ENCODE results near the gene CMPK1.

Gene CMPK1

DNA sequence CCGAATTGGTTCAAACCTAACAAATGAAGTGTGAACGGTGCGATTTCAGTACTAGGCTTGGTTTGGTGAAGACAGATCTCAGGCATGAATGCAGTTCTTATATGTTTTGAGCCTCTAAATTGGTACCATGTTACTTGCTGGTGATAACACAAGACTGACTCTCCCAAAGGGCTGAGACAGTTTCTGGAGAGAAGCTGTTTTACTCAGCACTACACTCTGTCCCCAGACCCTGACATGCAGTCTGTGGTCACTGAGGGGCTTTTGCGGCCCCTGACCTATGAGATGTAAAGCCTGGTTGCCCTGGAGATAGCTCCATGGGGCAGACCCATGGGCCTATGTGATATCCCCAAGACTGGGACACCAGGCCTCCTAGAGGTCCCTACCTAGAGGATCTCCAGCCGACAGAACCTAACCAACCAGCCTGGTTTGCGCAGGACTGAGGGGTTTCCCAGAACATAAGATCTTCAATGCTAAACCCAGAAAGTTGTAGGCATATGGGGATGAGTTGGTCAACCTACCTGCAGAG lies 63.1 kb downstream of the CMPK1 start:
- no peak for DNase-seq

DNA sequence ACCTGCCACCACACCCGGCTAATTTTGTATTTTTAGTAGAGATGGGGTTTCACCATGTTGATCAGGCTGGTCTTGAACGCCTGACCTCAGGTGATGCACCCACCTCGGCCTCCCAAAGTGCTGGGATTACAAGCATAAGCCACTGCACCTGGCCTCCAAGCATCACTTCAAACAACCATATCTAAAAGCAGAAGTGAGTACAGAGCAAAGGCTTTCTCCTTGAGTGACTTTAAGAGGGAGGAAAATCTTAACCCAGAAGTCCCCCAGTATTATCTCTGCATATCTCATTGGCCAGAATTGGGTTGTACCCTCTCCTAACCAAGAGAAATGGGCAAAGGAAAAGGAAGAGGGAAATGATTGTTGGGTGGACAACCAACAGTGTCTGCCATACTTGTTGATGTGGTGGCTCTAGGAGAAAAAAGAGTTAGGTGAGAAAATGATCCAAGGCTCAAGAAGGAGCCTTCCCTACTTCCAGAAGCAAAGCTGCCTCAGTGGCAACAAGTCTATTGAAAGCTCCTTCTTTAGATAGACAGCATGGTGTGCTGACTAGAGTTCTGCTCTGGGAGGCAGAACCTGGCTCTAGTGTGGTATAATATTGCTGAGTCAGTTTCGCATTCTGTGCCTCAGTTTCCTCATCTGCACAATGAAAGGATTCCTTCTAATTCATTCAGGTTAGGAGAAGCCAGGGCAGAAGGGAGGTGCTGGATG lies 65.7 kb downstream of the CMPK1 start:
- DNase-seq: no peak

DNA sequence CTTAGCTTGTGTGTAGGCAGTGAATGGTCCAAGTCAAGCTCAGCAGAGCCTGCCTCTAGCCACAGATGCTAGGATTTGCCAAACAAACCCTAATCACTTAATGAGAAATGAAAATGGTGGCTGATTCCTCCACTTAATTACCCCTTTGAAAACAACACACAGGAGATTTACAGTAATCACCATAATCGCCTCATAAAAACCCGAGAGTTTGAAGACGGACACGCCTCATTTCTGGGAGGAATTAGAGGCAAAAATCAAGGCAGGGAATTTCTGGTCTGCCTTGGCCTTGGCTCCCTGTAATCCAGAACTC lies 66.2 kb downstream of the CMPK1 start:
- DNase-seq: no peak

DNA sequence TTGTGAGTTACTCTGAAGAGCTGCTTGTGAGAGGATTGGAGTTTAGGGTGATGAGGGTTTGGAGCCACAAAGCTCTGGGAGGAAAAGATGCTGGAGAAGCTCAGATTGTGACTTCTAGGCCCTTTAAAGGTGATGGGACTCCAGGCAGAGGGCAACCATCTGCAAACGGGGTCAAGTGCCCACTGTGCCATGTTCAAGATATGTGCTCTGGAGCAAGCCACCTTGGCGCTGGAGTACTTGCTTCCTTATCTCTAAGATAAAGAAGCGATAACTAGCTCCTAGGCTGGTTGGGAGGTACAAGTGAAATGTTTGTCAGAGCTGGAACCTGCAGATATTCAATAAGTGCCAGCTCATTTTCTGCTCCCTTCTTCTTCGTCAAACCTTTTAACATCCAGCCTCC lies 68.2 kb downstream of the CMPK1 start:
- DNase-seq: no peak

DNA sequence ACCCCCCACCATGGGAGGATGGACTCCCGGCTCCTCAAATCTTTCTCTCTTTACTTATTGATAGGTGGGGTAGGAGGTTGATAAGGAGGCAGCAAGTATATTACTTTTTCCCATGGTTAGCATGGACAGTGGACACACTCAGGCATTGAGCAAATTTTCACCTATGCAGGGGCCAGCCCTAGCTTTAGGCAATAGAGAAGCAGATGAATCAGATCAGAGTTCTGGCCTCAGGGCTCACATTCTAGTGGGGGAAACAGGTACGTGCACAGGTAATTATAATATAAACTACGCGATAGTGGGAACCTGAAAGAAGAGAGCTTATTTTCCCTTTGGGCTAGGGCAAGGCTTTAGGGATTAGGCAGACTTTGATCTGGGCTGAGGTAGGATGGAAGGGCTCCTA lies 69.0 kb downstream of the CMPK1 start:
- DNase-seq: no peak

DNA sequence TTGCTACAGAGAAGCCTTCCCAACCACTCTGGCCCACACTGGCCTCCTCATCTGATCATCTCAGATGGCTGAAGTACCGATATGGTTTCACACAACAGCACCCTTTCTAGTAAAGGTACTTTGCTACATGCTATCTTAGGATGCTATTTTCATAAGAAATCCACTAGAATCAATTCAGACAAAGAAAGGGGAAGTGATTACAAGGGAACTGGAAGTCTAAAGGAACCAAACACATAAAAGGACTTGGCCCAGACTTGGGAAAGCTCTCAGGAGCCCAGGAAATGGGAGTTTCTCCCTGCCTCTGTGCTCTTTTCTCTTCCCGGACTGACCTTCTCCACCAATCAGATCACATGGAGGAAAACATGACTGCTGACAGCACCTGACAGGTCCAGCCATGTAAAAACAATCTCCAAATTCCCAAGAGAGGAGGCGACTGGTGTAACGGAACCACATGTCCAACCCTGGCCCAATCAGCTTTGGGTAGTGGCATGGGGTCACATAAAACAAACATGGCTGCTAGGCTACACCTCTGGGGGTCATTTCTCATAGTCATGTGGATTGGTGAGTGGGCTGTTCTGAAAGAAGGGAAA lies 69.8 kb downstream of the CMPK1 start:
- DNase-seq: no peak

DNA sequence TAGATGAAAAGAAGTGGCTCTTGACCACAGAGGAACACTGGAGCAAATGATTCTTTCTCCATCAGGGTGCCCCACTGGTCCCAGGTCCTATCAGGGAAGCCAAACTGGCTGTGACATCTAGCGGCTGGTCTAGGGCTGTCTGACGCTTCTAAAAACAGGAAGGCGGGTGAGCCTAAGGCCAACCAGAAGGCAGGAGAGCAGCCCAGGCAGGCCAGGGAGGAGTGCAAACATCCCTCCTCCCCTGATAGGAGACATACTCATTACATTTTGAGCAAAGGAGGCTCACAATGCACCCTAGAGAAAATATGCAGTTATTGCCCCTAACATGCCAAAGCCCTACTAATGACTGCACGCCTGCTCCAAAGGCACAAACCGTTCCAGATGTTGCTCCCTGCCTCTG lies 72.1 kb downstream of the CMPK1 start:
- no peak for DNase-seq

DNA sequence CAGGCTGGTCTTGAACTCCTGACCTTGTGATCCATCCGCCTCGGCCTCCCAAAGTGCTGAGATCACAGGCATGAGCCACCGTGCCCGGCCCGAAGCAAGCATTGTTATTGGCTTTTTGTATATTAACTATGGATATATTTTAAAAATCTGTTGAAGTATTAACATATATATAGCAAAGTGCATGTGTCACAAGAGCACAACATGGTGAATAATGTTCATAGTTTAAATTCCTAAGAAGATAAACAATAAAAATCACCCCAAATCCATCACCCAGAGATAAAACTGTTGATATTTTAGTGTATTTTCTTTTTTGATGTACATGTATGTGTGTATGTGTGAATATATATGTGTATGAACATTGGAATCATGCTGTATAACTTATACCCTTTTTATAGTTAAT lies 73.4 kb downstream of the CMPK1 start:
- no peak for DNase-seq

DNA sequence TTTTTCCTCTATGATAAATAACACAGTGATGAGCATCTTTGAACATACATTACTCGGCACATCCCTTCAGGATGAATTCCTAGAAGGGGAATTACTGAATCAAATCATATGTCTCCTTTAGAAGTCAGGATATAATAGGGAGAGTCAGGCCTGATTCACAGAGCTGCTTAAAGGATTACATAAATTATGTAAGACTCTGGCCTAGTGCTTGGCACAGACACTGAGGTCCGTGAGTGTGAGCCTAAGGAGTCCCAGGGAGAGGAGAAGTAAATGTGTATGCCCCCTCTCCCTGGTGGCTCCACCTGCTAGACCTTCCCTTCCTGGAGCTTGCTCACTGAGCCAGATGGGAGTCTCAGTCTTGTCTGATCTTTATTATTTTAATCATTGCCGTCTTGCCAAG lies 73.9 kb downstream of the CMPK1 start:
- no peak for DNase-seq

DNA sequence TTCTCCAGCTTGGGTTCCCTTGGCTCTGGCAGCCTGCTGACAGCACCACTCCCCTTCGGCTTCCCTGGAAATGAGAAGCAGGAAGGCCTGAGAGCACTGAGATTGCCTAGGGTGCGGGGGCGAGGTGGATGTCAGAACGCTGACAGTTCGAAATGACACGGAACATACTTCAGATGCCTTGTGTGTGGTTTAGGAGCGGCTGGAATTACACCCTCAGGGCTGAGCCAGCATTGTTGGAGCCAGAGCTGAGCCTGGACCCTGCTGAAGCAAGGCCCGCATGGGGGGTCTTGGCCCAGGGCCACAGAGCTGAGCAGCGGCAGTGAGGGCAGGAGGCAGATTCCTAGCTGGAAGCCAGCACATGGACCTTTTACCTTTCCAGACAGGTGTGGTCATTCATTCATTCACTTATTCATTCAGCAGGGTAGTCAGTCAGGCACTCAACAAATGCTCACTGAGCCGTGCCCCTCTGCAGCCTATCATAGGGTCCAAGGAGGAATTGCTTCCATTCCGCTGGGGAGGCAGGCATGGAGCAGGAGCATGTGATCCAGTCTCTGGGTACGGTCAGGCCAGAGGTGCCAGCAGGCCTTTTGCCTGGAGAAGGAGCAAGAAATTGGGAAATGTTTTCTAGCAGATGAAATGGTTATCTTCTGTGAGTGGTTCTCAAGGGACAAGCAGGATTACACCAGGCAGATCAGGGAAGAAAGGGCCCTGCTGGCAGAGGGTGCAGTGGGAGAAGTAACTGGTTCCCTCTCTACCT lies 75.9 kb downstream of the CMPK1 start:
- no peak for DNase-seq

DNA sequence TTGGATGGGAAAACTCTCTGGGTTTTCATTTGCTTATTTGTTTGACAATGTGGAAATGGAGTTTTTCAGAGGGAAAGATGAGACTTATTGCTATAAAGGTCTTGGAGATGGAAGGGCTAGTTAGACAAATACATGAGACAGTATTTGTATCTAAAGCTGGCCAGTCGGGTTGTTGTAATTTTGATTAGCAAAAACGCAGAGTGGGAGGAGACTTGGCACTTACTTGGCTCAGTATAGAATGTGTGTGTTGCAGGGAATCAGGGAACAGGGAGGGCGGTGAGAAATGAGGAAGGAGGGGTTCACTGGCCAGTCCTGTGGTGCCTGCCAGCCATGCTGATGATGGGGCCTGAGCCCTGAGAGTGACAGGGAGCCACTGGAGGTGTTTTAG lies 76.5 kb downstream of the CMPK1 start:
- no peak for DNase-seq

DNA sequence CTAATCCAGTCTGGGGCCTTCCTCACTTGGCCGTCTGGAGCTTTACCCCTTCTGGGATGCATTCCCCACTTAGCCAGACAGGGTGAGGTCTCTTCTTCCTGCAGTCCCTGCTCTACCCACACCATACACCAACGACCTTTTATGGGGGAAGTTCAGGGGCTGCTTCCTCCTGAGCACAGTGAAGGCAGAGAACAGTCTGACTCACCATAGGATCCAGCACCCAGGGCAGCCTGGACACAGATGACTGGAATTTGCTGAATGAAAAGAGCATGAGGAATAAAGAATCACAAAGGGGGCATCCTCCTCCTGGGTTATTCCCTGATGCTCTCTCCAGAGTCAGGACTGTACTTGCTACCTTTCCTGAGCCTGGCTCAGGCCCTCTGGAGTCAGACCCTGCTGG lies 77.8 kb downstream of the CMPK1 start:
- DNase-seq: no peak

DNA sequence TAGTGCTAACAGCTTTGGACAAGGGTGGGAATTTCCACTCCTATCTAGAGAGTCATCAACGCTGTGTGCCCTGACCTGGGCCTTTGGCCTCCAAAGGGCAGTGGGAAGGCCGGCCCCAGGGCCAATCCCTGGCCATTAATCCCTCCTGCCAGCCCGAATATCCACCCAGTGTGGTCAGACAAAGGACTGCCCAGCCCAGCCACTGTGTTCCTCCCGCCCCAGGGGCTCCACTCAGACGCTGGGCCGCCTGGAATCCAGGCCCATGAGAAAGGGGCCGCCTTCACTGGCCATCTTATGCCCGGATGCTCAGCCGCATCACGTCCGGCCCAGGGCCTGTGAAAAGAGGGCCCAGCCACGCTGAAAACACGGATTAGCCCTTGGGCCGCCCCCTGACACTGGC lies 78.8 kb downstream of the CMPK1 start:
- DNase-seq: no peak

DNA sequence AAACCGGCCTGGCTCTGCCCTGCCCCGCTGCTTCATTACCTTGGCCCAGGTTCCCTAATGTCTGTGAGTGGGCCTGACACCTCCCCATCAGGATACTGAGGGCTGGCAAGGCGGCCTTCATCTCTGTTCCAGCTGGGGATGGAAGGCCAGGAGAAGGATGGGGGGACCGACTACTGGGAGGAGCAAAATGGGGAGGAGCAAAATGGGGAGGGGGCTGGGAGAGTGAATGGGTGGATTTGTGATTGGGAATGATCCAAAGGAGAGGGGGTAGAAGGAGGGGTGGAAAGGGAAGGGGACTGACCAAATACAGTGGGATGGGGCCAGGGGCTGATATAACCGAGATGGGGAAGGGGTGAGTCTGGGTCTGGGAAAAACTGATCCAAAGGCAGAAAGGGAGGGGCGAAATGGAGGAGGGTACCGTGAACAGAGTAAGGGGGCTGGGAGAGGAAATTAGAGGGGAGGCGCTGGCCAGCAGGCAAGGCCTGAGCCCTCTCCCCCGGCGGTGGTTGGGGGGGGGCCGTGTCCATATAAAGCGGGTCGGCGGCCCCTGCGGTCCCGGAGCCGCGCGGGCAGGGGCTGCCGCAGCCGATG lies 82.2 kb downstream of the CMPK1 start, which contains the start of gene FOXE3:
Gene FOXE3 (plus strand): TSS at position 558 of the 591 bp plus-strand sequence. CDS start 31 bp downstream, at position 589.
- no peak for DNase-seq

DNA sequence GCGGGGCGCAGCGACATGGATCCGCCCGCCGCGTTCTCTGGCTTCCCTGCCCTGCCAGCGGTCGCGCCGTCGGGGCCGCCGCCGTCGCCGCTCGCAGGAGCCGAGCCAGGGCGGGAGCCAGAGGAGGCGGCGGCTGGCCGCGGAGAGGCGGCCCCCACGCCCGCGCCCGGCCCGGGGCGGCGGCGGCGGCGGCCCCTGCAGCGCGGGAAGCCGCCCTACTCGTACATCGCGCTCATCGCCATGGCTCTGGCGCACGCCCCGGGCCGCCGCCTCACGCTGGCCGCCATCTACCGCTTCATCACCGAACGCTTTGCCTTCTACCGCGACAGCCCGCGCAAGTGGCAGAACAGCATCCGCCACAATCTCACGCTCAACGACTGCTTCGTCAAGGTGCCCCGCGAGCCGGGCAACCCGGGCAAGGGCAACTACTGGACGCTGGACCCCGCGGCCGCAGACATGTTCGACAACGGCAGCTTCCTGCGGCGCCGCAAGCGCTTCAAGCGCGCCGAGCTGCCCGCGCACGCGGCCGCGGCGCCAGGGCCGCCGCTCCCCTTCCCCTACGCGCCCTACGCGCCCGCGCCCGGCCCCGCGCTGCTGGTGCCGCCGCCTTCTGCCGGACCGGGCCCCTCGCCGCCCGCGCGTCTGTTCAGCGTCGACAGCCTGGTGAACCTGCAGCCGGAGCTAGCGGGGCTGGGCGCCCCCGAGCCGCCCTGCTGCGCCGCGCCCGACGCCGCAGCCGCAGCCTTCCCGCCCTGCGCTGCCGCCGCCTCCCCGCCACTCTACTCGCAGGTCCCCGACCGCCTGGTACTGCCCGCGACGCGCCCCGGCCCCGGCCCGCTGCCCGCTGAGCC lies 83.0 kb downstream of the CMPK1 start:
- no peak for DNase-seq

DNA sequence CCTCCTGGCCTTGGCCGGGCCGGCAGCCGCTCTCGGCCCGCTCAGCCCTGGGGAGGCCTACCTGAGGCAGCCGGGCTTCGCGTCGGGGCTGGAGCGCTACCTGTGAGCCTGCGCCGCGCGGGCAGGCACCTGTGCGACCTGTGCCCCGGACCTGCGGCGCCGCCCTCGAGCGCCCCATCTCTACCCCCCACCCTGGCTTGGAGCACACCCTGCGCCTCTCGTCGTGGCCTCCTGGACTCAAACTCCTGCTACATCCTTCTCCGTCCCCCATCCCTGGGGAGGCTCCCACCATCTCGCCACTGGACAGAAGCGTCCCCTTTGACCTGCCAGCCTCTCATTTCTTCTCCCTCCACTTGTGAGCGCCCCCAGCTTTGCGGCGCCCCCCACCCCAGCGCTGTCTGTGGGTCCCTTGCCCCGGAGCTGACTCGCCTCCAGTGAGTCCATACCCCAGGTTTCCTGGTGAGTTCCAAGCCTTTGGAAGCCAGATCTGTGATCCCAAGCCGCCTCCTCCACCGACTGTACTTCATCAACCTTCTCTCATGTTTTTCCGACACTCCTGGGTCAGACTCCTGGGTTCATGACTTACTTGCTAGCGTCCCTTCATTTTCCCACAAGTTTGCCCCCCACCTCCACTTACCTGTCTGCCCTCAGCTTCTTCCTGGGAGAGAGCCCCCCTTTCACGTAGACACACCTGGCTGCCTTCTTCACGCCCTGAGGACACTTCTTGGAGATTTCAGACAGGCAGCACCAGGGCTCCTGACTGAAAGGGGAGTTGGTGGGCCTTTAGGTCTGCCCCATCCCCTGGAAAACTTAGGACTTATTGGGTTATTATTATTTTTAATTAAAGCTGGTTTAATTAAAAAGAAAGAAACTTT lies 83.8 kb downstream of the CMPK1 start:
- no peak for DNase-seq

DNA sequence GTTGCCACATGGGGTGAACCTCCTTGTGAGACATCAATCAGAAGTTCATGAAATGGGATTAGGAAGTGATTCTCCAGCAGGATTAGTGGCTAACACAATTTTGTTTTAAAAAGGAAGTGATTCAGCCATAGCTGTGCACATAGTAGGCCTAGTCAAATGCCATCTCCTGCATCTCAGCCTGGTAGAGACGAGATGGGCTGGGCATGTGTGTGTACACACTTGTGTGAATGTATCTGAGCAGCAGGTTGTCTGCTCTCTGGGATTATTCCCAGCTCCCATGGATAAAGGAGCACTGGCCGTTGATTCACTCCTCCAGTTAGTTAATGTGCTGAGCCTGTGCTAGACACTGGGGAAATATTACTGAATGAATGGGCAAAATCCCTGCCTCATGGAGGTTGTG lies 84.5 kb downstream of the CMPK1 start:
- DNase-seq: no peak

DNA sequence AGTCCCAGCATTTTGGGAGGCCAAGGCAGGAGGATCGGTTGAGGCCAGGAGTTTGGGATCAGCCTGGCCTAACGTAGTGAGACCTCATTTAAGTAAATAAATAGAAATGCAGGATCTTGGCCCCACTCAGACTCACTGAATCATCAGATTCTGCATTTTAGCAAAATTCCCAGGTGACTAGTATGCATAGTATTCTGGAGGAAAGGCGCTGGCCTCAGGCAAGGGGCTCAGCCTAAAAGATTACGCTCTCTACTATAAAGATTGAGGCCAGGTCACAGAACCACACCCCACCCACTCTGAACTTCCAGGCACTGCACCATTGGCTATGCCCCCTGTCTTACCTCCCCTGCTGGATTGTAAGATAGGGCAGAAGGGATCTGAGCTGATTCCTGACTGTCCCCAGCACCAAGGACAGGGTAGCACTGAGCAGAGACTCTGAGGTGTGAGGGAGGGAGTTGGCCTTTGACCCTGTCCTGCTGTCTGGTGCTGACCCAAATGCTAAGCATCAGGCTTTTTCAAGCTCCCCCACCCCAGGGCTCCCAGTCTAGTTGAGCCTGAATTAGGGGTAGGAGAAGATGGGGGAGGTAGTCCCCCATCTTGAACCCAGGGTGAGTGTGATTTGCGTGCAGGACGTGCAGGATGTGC lies 85.2 kb downstream of the CMPK1 start:
- no peak for DNase-seq

DNA sequence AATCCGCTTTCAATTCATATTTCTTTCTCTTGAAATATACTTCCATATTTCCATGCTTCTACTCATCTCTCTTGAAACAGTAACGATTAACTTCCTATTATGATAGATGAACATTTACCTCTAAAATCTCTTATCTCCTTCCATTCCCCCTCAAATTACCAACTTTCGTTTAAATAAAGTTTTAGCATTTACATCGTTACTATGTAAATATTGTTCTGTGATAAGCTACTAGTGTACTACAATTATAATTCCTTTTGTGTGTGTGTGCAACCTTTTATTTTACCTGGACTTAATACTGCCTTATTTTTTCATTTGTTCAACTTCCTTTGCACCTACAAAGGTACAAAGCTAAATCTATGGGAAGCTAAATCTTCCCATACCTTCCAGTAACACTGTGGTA lies 87.0 kb downstream of the CMPK1 start:
- no peak for DNase-seq

DNA sequence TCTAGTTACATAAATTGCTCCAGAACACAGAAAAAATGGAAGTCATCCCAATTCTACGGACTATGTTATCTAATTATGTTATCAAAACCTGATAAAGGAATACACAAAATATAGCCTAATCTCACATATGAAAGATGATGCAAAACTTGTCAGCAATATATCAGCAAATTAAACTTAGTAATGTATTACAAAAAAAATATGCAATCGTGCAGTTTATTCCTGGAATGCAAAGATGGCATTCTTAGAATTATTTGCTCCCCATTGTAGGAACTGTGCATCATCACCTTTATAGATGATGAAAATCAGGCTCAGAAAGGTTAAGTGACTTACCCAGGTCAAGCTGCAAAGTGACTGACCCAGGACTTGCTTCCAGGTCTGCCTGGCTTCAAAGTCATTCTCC lies 90.3 kb downstream of the CMPK1 start:
- DNase-seq: no peak

DNA sequence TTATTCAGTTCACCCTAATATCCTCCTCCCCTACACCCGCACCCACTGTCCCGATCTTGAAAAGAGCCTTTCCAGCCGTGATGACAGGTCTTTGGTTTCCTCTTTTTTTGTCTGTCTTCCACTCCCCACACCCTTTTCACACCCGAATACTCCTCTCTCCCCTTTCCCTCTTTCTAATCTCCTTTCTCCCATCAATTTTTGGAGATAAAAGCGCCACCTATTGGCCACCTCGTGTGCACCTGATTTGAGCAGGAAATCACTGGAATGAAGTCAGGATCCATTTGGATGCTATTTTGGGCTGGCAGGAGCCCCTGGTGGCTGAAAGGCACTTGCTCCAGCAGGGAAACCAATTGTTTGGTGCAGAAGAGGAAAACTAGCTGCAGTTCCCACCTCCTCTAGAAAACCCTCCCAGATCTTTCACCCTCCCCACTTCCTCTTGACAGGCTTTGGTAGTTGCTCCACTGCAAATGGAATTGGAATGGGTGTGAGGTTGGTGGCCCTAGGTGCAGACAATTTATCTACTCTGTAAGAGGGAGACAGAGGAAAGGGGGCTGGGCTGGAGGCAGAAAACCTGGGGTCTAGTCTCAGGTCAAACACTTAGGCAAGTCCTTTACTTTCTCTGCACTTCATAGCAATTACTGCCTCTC lies 90.9 kb downstream of the CMPK1 start:
- DNase-seq: no peak

All from activated gamma-delta T cell treated with Interleukin-2 at 50 U/mL for 16 hours (primary cell).